ENCODE measurements around the gene DCHS1.

GRCh38 chr11:6633422-6634408 is 21.9 kb downstream of the DCHS1 start:
- TF ChIP-seq POLR2AphosphoS5 (IDR thresholded peaks at IDR 0.05; ENCODE audit: low read depth, low read length) (no peak), POLR2A (IDR thresholded peaks at IDR 0.05; ENCODE audit: low read depth, low read length) (no peak)
